GM13977 (cell line): ENCODE data around the gene SYNDIG1.

Source experiments
- DNase-seq: peaks from one replicate; pipeline ENCODE4 v3.0.0; 2012; ENCODE audit warnings: low spot score
- in situ Hi-C: fragments of 300-500 bp; cut with MboI; formaldehyde crosslinking; loops from one replicate; pipeline ENCODE4 v1.12.0; 2022; ENCODE audit warnings: low sequenced_read_pairs, low pct_unique_long_range_greater_than_20kb, mixed read lengths, inconsistent platforms; ENCODE audit not compliant: unreplicated experiment
- TF ChIP-seq, protein P1 (sequence below): IDR thresholded peaks from 2 replicates; pipeline ENCODE4 v1.5.1; 2012; ENCODE audit warnings: mild to moderate bottlenecking, control low read depth; ENCODE audit not compliant: insufficient read depth; ENCODE audit errors: extremely low read depth, missing control alignments

SYNDIG1 gene

DNA sequence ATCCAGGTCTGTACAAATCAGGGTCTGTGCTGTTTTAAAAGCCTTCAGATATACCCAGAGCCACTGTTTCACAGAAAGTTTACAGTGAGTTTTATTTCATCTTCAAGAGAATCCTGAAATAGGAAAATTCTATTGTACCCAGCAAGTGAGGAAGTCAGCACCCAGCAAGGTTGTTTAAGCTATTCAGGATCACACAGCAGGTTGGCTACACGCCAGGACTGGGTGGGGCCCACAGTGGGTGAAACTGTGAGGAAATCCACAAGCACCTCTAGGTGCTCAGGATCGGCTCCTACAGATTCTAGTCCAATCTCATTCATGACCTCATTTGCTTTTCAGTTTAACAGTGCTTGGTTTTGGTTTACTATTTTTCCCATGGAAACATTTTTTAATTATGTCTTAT lies 128.9 kb downstream of the SYNDIG1 start:
- TF ChIP-seq, protein P1, sequence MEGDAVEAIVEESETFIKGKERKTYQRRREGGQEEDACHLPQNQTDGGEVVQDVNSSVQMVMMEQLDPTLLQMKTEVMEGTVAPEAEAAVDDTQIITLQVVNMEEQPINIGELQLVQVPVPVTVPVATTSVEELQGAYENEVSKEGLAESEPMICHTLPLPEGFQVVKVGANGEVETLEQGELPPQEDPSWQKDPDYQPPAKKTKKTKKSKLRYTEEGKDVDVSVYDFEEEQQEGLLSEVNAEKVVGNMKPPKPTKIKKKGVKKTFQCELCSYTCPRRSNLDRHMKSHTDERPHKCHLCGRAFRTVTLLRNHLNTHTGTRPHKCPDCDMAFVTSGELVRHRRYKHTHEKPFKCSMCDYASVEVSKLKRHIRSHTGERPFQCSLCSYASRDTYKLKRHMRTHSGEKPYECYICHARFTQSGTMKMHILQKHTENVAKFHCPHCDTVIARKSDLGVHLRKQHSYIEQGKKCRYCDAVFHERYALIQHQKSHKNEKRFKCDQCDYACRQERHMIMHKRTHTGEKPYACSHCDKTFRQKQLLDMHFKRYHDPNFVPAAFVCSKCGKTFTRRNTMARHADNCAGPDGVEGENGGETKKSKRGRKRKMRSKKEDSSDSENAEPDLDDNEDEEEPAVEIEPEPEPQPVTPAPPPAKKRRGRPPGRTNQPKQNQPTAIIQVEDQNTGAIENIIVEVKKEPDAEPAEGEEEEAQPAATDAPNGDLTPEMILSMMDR = no peak
- in situ Hi-C loops = no loop called here
- DNase-seq = no peak

DNA sequence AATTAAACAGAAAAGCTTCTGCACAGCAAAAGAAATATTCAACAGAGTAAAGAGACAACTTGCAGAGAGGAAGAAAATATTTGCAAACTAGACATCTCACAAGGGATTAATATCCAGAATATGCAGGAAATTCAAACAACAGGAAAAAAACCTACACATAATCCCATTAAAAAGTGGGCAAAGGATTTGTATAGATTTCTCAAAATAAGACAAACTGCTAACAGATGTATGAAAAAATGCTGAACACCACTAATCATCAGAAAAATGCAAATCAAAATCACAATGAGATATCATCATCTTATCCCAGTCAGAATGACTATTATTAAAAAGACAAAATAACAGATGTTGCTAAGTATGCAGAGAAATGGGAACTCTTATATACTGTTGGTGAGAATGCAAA lies 129.6 kb downstream of the SYNDIG1 start:
- DNase-seq = no peak
- TF ChIP-seq, protein P1 = no peak
- in situ Hi-C loops = no loop called here

DNA sequence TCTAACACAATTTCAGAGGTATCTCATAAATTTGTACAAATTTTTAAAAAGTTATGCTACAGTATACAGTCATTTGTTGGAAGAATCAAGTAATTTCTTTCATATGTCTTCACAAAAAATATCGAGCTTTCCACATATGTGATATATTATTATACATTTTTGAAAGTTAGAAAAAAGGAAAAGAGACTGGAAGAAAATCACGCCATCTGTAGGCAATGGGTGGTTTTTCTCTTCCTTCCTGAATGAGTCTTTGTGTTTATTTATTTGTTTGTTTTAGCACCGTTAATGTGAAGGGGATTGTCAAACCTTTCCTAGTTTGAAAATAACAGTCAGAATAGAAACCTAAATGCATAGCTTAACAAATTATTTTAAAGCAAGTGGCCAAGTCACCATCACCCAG lies 130.6 kb downstream of the SYNDIG1 start:
- no peak for DNase-seq
- TF ChIP-seq, protein P1 = no peak
- in situ Hi-C loops = no loop called here

DNA sequence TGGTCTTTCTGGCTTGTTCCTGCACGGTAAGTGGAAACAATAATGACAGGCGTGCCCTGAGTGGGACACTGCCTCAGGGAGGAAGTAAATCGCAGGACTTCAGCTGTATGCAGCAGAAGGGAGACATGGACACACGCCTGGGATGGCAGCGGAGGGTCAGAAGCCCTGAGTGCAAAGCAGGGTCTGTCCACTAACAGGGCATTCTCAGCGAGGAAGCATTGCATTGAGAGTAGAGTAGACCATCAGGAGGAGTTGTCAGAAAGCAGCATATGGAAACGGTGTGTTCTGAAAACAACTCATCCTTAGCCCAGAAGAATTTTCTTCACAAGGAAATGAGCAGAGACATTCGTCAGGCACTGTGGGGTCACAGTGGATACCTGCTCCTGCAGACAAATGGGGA lies 134.0 kb downstream of the SYNDIG1 start:
- DNase-seq = no peak
- TF ChIP-seq, protein P1 = no peak
- in situ Hi-C loops = no loop called here

DNA sequence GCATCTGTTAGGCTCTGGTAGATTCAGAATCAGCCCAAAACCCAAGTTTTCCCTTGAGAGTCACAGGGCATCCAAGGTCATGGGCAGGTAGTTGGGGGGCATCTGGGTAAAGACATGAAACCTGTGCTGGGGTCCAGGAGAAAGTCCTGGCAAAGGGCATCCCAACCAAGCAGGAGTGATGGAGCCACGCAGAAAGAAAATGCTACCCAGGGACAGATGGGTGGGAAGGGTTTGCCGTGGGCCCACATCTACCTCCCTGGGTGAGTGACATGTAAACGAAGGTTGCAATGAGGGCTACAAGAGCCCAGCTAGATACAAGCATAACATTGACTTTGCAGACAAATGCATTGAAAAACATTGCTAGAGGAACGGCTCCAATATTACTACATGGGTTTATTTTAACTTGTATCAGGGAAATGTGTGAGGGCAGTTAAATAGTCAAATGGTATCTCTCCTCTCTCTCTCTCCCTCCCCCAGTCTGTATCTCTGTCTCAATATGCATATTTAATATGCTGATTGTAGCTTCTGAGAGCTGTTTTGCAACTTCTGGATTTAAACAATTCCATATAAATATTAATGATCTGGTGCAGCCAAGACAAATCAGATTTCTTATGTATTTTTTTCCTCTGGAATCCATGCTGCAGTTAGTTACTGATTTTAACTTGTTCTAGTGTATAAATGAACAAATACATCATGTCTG lies 135.7 kb downstream of the SYNDIG1 start:
- in situ Hi-C loops = no loop called here
- TF ChIP-seq, protein P1 = no peak
- no peak for DNase-seq

DNA sequence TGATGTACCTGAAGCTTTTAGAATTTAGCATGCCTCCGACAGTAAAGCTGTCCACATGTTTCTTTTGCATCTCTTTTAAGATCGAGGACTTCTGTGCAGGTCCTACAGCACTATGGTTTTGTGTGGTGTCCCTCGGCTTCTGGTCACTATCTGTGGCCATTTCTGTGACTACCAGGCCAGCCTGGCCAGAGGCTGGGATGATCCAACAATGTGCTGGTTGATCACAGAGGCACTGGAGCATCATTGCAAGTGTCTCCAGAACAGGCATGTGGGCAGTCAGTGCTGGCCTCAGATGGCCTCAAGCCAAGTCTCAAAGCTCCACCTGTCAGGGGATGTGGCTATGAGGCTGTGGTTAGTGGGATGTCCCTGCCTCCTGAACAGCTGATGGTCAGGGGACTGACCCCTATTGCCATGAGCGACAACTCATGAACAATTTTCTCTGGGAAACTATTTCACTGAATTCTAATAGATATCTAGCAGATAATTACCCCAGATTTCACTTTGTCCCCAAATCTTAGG lies 136.6 kb downstream of the SYNDIG1 start:
- in situ Hi-C loops = no loop called here
- TF ChIP-seq, protein P1 = no peak
- DNase-seq = no peak
